Measurements from ENCODE around the gene CLPSL1. TPM values are rescaled to one million over a fixed set of nuclear protein-coding genes. Genes with fewer than 3 reads are reported as not detected.

CLPSL1 gene
- total and polyA plus RNA-seq, 2 of the 13 experiments (the other 11 are each of a cell fraction or from before 2014, with no cell fraction given), result not detected

- no peak overlapping the region for H3K27ac ChIP-seq (ENCODE audit: extremely low read length, insufficient read depth, low read length)
- peaks cover 6 to 36% of the 10 kb centered on the region in 2 experiments; a peak in 4 of 5 replicates for H3K27me3 ChIP-seq (ENCODE audit: control insufficient read depth in 1 of 2, insufficient read depth in 2 of 2, low read length in 2 of 2)
- TF ChIP-seq, protein P1, sequence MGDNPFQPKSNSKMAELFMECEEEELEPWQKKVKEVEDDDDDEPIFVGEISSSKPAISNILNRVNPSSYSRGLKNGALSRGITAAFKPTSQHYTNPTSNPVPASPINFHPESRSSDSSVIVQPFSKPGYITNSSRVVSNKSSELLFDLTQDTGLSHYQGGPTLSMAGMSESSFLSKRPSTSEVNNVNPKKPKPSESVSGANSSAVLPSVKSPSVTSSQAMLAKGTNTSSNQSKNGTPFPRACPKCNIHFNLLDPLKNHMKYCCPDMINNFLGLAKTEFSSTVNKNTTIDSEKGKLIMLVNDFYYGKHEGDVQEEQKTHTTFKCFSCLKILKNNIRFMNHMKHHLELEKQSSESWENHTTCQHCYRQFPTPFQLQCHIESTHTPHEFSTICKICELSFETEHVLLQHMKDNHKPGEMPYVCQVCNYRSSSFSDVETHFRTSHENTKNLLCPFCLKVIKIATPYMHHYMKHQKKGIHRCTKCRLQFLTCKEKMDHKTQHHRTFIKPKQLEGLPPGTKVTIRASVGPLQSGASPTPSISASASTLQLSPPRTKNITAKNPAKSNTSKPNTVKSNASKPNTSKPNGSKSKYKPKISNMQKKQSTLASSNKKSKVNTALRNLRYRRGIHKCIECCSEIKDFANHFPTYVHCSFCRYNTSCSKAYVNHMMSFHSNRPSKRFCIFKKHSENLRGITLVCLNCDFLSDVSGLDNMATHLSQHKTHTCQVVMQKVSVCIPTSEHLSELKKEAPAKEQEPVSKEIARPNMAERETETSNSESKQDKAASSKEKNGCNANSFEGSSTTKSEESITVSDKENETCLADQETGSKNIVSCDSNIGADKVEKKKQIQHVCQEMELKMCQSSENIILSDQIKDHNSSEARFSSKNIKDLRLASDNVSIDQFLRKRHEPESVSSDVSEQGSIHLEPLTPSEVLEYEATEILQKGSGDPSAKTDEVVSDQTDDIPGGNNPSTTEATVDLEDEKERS (CRISPR knock-in tag; IDR thresholded peaks at IDR 0.05), result no peak
- TF ChIP-seq TARDBP (CRISPR knock-in tag; IDR thresholded peaks at IDR 0.05) (no peak), ZBTB3 (CRISPR knock-in tag; IDR thresholded peaks at IDR 0.05; ENCODE audit: borderline replicate concordance, low read depth) (no peak), MED8 (CRISPR knock-in tag; IDR thresholded peaks at IDR 0.05; ENCODE audit: insufficient replicate concordance) (no peak), EP300 (IDR thresholded peaks at IDR 0.05; ENCODE audit: low read depth in 2 of 2, low read length in 2 of 2) (no peak), EP300 (CRISPR knock-in tag; IDR thresholded peaks at IDR 0.05; ENCODE audit: borderline replicate concordance) (no peak), ZFP91 (CRISPR knock-in tag; IDR thresholded peaks at IDR 0.05; ENCODE audit: borderline replicate concordance) (no peak), CSRNP1 (CRISPR knock-in tag; IDR thresholded peaks at IDR 0.05) (no peak), ZNF777 (CRISPR knock-in tag; IDR thresholded peaks at IDR 0.05) (no peak), ZNF570 (CRISPR knock-in tag; IDR thresholded peaks at IDR 0.05; ENCODE audit: borderline replicate concordance) (no peak), TBL1XR1 (IDR thresholded peaks at IDR 0.05; ENCODE audit: borderline replicate concordance, low read length, partially characterized antibody) (no peak), ZNF710 (CRISPR knock-in tag; IDR thresholded peaks at IDR 0.05; ENCODE audit: borderline replicate concordance) (no peak), KLF12 (CRISPR knock-in tag; IDR thresholded peaks at IDR 0.05; ENCODE audit: borderline replicate concordance) (no peak), ATF3 (CRISPR knock-in tag; IDR thresholded peaks at IDR 0.05) (no peak), MBNL3 (CRISPR knock-in tag; conservative IDR thresholded peaks at IDR 0.05) (no peak), ASH2L (IDR thresholded peaks at IDR 0.05; ENCODE audit: insufficient read length, low read depth, low read length) (no peak)
- no peaks in the 10 kb centered on the region for H3K79me2 ChIP-seq (ENCODE audit: insufficient read depth, low read length)
- no peaks in the 10 kb centered on the region for H4K20me1 ChIP-seq (ENCODE audit: insufficient read depth, low read length)
- intact Hi-C loops (cut with micrococcal nuclease; ENCODE audit: unreplicated experiment), result no loop called here
- ChIA-PET CTCF (ENCODE audit: low intra/inter-chr PET ratio, low total read pairs) (no interaction called here), POLR2A (no interaction called here)
- no peak overlapping the region for H3K4me3 ChIP-seq (replicated peaks in 1 of 3; ENCODE audit: insufficient read depth in 1 of 3, low read depth in 2 of 3, low read length in 3 of 3)
- ATAC-seq (no peak), DNase-seq (ENCODE audit: low spot score) (no peak), FAIRE-seq (no peak)
- no peak overlapping the region for H2AFZ ChIP-seq (ENCODE audit: low read length)
- no peak overlapping the region for H3K9ac ChIP-seq (ENCODE audit: insufficient read depth, low read depth, low read length)
- in situ Hi-C loops (cut with HindIII; ENCODE audit: extremely low pct_ligation_motif_present, low pct_unique_long_range_greater_than_20kb), result no loop called here
- H3K36me3 ChIP-seq (replicated peaks in 1 of 2; ENCODE audit: control insufficient read depth in 1 of 2, insufficient read depth in 2 of 2, low read length in 2 of 2), result no peaks in the 10 kb centered on the region
- 22% methylated on average over 3 of the region's 3 CpGs for WGBS (ENCODE audit: low lambda C conversion rate)
- no peaks in the 10 kb centered on the region for H3K9me3 ChIP-seq (ENCODE audit: low read length)
- no TSS peak for BruUV-seq (replicated peaks)
- 0 out of 2 replicates have a peak, but pooled peaks cover 11% of the 10 kb centered on the region for H3K4me1 ChIP-seq (ENCODE audit: insufficient read depth, low read length)
- no peak overlapping the region for H3K4me2 ChIP-seq (ENCODE audit: low read depth, low read length)
These were observed 21.4 kb upstream of the CLPSL1 start for GRCh38 chr6:35759426-35759825.
